AG04450 (cell line): Measurements from ENCODE around the gene GPR17. TPM values are rescaled to one million over a fixed set of nuclear protein-coding genes. Genes with fewer than 3 reads are reported as not detected.

Source experiments
- CTCF ChIA-PET: fragments of 300-600, 350-600 bp; formaldehyde crosslinking; extraction: SDS; loops from one replicate; lab custom pipeline; 2022; ENCODE audit warnings: antibody characterized with exemption, inconsistent platforms; lab: Charles Lee
- POLR2A ChIA-PET: fragments of 350-600 bp; formaldehyde crosslinking; extraction: SDS; loops from one replicate; lab custom pipeline; 2021; ENCODE audit warnings: antibody characterized with exemption, inconsistent platforms; lab: Yijun Ruan, JAX
- DNase-seq: peaks from one replicate; pipeline ENCODE4 v3.0.0-alpha.2; 2011; ENCODE audit warnings: low read depth, low spot score
- H3K27ac ChIP-seq: one replicate; pipeline ENCODE4 v1.5.1; 2012; ENCODE audit warnings: low read depth, low read length, control low read depth
- H3K27me3 ChIP-seq: one replicate; pipeline ENCODE4 v1.6.0; 2012; ENCODE audit warnings: low read length; ENCODE audit not compliant: control insufficient read depth, insufficient read depth
- H3K4me3 ChIP-seq: 2 replicates; pipeline ENCODE4 v1.5.1; 2011; ENCODE audit warnings: mild to moderate bottlenecking, low read depth, low read length, control low read depth
- H3K9me3 ChIP-seq: 2 replicates; pipeline ENCODE4 v1.5.1; 2012; ENCODE audit warnings: low read length; ENCODE audit not compliant: control insufficient read depth, insufficient read depth
- polyA plus RNA-seq: library from polyadenylated mRNA; depleted of rRNA; stranded (reverse); fragments of >200 nt; gene quantifications from 2 replicates; pipeline ENCODE4 v1.2.3, GENCODE V29; 2011
- TF ChIP-seq, protein P1 (sequence below): IDR thresholded peaks from 2 replicates; pipeline ENCODE4 v1.5.1; 2011; ENCODE audit warnings: low read depth, low read length, control low read depth, inconsistent platforms

The GPR17 gene
- polyA plus RNA-seq, 1 experiment: not detected

GRCh38 chr2:127648321-127648720, 2.4 kb downstream of the GPR17 start:
- POLR2A ChIA-PET: no interaction called here
- DNase-seq: no peak
- CTCF ChIA-PET: interaction anchor here (0.6 kb wide), 1 partner anchor 324 kb away, joined by 3 read pairs; no protein-coding TSS in a partner anchor

GRCh38 chr2:127649100-127649611, 3.2 kb downstream of the GPR17 start:
- CTCF ChIA-PET: interaction anchor here (0.6 to 5.1 kb wide), 8 partner anchors 10 to 325 kb away, joined by 3 to 22 read pairs (median 4); no protein-coding TSS in a partner anchor
- H3K27me3 ChIP-seq: no peaks in the 10 kb centered on the region
- DNase-seq: no peak
- TF ChIP-seq, protein P1, sequence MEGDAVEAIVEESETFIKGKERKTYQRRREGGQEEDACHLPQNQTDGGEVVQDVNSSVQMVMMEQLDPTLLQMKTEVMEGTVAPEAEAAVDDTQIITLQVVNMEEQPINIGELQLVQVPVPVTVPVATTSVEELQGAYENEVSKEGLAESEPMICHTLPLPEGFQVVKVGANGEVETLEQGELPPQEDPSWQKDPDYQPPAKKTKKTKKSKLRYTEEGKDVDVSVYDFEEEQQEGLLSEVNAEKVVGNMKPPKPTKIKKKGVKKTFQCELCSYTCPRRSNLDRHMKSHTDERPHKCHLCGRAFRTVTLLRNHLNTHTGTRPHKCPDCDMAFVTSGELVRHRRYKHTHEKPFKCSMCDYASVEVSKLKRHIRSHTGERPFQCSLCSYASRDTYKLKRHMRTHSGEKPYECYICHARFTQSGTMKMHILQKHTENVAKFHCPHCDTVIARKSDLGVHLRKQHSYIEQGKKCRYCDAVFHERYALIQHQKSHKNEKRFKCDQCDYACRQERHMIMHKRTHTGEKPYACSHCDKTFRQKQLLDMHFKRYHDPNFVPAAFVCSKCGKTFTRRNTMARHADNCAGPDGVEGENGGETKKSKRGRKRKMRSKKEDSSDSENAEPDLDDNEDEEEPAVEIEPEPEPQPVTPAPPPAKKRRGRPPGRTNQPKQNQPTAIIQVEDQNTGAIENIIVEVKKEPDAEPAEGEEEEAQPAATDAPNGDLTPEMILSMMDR: no peak
- POLR2A ChIA-PET: no interaction called here
- no peak overlapping the region for H3K4me3 ChIP-seq
- H3K9me3 ChIP-seq: no peaks in the 10 kb centered on the region; the same call in 1 of the 2 replicates
- H3K27ac ChIP-seq: no peak overlapping the region

More at GRCh38 chr2:127648321-127648720, 2.4 kb downstream of the GPR17 start:
- TF ChIP-seq, protein P1: no peak
- H3K9me3 ChIP-seq: no peaks in the 10 kb centered on the region; the same call in 1 of the 2 replicates
- no peak overlapping the region for H3K27ac ChIP-seq
- no peak overlapping the region for H3K4me3 ChIP-seq
- no peaks in the 10 kb centered on the region for H3K27me3 ChIP-seq

DNA sequence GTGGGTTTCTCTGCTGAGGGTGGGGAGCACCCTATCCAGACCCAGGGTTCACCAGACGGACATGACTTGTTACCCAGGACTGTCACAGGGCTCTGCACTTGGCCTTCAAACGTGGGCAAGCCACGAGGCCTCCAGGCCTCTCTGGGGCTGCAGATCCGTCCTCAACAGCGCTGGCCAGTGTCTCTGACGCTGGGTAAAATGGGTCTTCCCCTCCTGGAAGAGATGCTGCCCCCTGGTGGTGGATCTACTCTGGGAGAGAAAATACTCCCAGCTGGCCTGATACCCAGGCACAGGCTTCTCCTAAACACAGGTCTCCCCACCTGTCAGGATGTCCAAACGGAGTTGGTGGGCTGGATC, 3.7 kb downstream of the GPR17 start:
- Histone ChIP-seq H3K4me3 (no peak overlapping the region), H3K27me3 (no peaks in the 10 kb centered on the region), H3K9me3 (no peaks in the 10 kb centered on the region; the same call in 1 of the 2 replicates), H3K27ac (no peak overlapping the region)
- TF ChIP-seq, protein P1: peak; percentile 91
- peak; percentile 61 for DNase-seq
- CTCF ChIA-PET: interaction anchor here (0.5 to 5.1 kb wide), 15 partner anchors 10 to 325 kb away, joined by 3 to 22 read pairs (median 3); no protein-coding TSS in a partner anchor
- POLR2A ChIA-PET: interaction anchor here (0.6 to 1.4 kb wide), 2 partner anchors 52 to 323 kb away, joined by 3 to 5 read pairs; partner anchors contain the start of gene SFT2D3

- ChIA-PET CTCF (interaction anchor here (0.5 to 5.1 kb wide), 18 partner anchors 10 to 326 kb away, joined by 3 to 22 read pairs (median 4); partner anchors contain the start of gene LIMS2), POLR2A (interaction anchor here (0.6 to 1.4 kb wide), 2 partner anchors 51 to 324 kb away, joined by 3 to 5 read pairs; partner anchors contain the start of gene SFT2D3)
- Histone ChIP-seq H3K9me3 (no peaks in the 10 kb centered on the region; the same call in 1 of the 2 replicates), H3K27ac (no peak overlapping the region), H3K27me3 (no peaks in the 10 kb centered on the region), H3K4me3 (no peak overlapping the region)
- DNase-seq: no peak
- TF ChIP-seq, protein P1: no peak
Measured at GRCh38 chr2:127650041-127650784, 4.3 kb downstream of the GPR17 start.
